GM12865 (cell line): Measurements from ENCODE around the gene MAPT.

Source experiments
- DNase-seq: peaks from one replicate; pipeline ENCODE4 v3.0.0; 2010; ENCODE audit warnings: low read depth
- H3K4me3 ChIP-seq: 2 replicates; pipeline ENCODE4 v1.5.1; 2011; ENCODE audit warnings: mild to moderate bottlenecking, low read depth, low read length, control low read depth
- CTCF ChIP-seq: IDR thresholded peaks from 2 replicates; pipeline ENCODE4 v1.5.1; 2011; ENCODE audit warnings: low read length, control low read depth, low read depth, inconsistent platforms; ENCODE audit not compliant: insufficient read depth; ENCODE audit errors: missing control alignments

Gene MAPT

GRCh38 chr17:45923511-45924268 is 29.3 kb downstream of the MAPT start:
- no peak overlapping the region for H3K4me3 ChIP-seq
- no peak for TF ChIP-seq CTCF
- DNase-seq, result no peak

- no peak overlapping the region for H3K4me3 ChIP-seq
- DNase-seq, result no peak
- no peak for TF ChIP-seq CTCF
Measured at GRCh38 chr17:45924332-45924820, 30.0 kb downstream of the MAPT start.

GRCh38 chr17:45925311-45925710 is 31.0 kb downstream of the MAPT start:
- H3K4me3 ChIP-seq, result no peak overlapping the region
- TF ChIP-seq CTCF, result no peak
- DNase-seq, result no peak

- no peak overlapping the region for H3K4me3 ChIP-seq
- DNase-seq, result no peak
- TF ChIP-seq CTCF, result no peak
Measured at GRCh38 chr17:45927247-45927646, 32.9 kb downstream of the MAPT start.

GRCh38 chr17:45929344-45929743 is 35.0 kb downstream of the MAPT start:
- H3K4me3 ChIP-seq, result no peak overlapping the region
- TF ChIP-seq CTCF, result no peak

GRCh38 chr17:45930420-45930951 is 36.1 kb downstream of the MAPT start:
- TF ChIP-seq CTCF, result no peak

More at GRCh38 chr17:45929344-45929743, 35.0 kb downstream of the MAPT start:
- no peak for DNase-seq

More at GRCh38 chr17:45930420-45930951, 36.1 kb downstream of the MAPT start:
- no peak overlapping the region for H3K4me3 ChIP-seq
- DNase-seq, result no peak
